Stimulated activated CD8-positive, alpha-beta memory T cell treated with anti-CD3 and anti-CD28 coated beads, Interleukin-15, amount 100 ng/mL, for 1 hour (primary cell): Measurements from ENCODE around the gene LRRK1.
A peak's percentile ranks its signal among the peaks of the same experiment; 100 is the strongest.

ENCODE experiments used
- DNase-seq: peaks from one replicate; pipeline ENCODE4 v3.0.0-alpha.2; 2020; ENCODE audit warnings: low read depth

LRRK1 gene, protein sequence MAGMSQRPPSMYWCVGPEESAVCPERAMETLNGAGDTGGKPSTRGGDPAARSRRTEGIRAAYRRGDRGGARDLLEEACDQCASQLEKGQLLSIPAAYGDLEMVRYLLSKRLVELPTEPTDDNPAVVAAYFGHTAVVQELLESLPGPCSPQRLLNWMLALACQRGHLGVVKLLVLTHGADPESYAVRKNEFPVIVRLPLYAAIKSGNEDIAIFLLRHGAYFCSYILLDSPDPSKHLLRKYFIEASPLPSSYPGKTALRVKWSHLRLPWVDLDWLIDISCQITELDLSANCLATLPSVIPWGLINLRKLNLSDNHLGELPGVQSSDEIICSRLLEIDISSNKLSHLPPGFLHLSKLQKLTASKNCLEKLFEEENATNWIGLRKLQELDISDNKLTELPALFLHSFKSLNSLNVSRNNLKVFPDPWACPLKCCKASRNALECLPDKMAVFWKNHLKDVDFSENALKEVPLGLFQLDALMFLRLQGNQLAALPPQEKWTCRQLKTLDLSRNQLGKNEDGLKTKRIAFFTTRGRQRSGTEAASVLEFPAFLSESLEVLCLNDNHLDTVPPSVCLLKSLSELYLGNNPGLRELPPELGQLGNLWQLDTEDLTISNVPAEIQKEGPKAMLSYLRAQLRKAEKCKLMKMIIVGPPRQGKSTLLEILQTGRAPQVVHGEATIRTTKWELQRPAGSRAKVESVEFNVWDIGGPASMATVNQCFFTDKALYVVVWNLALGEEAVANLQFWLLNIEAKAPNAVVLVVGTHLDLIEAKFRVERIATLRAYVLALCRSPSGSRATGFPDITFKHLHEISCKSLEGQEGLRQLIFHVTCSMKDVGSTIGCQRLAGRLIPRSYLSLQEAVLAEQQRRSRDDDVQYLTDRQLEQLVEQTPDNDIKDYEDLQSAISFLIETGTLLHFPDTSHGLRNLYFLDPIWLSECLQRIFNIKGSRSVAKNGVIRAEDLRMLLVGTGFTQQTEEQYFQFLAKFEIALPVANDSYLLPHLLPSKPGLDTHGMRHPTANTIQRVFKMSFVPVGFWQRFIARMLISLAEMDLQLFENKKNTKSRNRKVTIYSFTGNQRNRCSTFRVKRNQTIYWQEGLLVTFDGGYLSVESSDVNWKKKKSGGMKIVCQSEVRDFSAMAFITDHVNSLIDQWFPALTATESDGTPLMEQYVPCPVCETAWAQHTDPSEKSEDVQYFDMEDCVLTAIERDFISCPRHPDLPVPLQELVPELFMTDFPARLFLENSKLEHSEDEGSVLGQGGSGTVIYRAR (N-terminal part only)

DNA sequence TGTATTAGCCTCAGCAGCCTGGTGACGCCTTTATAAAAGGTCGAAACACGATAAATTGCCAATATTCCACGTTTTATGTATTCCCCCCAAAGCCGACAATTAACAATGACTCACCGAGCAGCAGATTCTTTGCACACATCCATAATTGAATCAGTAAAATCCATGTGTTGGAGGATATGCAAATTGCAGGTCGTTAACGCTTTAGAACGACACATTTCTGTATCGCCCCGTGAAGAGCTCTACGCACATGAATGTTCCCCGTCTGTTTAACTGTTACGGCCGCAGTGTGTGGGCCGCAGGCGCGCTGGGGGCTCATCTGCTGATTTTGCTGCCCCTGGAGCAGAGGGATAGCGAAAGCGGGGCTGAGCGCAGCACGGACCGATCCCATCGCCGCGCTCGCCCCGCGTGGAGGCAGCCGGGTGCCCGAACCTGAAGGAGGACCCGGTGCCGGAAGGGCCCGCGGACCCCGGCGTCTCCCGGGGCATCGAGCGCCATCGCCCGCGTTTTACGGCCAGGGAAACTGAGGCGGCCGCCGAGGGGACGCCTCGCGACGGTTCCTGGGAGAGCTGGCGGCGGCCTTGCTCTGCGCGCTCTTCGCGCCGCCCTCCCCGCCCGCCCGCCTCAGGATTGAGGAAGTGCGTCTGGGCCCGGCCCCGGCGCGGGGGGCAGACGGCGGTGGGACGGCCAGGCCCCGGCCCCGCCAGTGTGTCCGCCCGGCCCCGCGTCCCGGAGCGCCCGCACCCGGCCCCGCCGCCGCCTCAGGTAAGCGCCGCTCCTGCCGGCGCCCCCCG lies at the start of gene LRRK1:
TSS of gene LRRK1 (plus strand) at position 668 of the 791 bp plus-strand sequence. CDS start 5,276 bp downstream, outside the sequence.
- DNase-seq = no peak

DNA sequence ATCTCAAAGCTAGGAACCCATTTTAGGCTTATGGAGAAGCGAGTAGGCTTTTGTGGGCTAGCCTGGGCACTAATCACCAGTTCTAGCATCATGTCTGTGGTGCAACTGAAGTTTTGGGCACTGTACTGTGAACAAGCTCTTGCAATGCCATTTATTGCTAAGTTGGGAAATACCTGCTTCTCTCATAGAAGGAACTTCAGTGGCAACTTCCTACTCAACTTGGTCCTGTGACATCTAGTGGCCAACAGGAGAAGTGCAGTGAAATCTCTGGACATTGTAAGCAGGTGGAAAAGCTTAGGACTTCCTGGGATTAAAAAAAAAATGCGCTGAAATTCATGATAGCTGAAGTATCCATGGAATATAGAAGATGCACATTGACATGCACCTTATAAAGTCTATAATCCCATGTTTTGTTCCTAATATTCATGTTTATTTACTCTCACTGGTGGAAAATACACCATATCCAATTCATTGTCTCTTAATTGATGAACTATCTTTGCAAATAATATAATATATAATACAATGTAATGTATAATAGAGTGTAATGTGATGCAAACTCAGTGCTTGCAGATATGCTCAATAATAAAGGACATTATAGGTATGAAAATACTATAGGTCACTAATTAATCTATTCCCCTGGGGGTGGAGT lies 46.0 kb upstream of the LRRK1 start:
- DNase-seq = peak; percentile 9

DNA sequence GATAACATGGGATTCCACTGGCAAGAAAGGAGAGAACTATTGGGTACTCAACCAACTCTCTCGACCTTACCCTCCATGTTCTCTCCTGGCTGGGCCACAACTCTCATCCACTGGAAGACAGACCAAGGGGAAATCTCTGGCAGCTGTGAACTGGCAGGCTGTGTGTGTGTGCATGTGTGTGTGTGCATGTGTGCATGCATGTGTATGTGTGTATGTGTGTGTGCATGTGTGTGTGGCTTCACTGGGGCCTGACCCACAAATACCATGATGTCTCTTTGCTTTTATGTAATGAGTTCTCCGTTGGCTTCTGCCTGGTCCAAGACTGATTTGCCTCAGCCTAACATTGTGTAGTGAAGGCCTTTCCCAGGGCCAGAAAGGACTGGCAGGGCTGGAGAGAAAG lies 43.7 kb upstream of the LRRK1 start:
- DNase-seq = no peak

DNA sequence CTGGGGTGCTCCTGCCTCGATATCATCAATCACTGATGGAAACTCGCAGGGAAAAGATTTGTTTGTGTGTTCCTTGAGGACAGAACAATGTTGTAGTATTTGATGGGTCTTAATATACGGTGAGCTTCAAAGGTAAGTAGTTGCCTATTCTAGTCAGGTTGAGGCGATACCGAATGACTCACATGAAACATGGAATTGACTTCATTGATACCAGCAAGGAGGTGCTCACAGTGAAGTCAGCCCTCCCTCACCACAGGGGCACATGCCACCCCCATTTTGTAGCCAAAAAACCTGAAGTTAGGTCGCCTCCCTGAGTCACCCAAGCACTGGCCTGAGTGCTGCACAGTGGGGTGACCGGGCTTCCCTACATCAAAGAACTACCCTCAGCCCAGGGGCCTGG lies 43.2 kb upstream of the LRRK1 start:
- DNase-seq = no peak

DNA sequence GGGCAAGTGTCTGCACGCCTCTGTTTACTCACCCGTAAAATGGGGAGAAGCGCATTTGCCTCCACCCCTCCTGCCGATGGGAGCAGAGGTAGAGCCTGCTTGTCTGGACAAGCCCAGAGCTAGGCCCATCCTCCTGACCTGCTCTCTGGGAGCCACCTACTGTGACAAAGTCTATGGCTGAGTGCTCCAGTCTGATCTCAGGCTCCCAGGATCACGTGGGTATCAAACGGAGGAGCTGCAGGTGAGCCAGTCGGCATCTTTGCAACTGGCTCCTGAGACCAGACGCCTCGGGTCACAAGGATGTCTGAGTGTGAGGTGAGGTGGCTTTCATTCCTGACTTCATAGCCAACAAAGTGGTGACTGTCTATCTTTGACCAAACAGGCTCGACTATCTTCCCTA lies 41.6 kb upstream of the LRRK1 start:
- no peak for DNase-seq

DNA sequence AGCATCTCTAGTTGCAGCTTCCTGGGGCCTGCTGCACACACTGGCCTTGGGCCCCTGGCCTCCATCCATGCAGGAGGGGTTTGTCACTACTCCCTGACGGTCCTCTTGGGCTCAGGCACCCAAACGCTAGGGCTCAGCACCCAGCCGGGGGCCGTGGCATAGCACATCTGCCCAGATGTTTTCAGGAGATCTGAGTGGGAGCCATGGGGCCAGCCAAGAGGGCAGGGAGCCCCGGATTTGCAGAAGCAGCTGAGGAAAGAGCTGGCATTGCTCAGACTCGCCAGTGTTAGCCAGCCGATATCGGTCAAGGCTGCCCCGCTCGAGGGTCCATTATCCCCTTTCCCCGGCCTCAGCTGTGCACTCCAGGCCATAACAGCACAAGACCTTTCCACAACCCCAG lies 41.0 kb upstream of the LRRK1 start:
- no peak for DNase-seq

DNA sequence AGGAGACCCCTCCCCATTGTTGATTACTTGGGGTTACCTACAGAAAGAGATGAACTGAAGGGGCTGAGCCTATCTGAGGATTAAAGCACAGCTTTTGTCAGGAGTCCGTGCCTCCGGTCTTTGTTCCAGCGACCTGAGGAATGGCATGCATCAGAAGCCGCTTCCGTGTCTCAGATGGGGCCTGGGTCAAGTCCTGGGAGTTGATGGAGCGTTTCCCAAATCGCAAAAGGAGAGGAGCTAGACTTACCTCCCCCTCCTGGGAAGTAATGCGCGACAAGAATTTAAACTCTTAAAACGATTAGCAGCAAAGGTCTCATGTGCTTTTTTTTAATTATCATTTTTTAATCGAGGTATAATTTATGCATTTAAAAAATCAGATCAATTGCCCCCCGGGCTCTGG lies 40.5 kb upstream of the LRRK1 start:
- no peak for DNase-seq

DNA sequence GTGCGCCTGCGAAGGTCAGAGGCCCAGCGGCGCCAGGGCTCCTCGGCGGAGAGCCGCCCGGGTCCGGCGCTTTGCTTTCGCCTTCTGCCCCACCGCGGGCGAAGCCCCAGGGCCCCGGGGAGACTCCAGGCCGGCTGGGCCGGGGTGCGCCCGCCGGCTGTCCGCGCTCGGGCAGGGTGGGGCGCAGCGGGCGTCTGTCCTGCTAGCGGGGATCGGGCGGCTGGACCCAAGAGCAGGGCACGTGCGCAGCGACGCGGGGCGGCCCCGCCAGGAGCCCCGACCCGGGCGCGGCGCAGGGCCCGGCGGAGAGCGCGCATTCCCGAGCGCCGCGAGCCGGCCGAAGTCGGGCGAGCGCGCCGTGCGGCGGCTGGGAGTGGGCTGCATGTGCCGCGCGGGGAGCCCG lies 40.1 kb upstream of the LRRK1 start:
- no peak for DNase-seq

DNA sequence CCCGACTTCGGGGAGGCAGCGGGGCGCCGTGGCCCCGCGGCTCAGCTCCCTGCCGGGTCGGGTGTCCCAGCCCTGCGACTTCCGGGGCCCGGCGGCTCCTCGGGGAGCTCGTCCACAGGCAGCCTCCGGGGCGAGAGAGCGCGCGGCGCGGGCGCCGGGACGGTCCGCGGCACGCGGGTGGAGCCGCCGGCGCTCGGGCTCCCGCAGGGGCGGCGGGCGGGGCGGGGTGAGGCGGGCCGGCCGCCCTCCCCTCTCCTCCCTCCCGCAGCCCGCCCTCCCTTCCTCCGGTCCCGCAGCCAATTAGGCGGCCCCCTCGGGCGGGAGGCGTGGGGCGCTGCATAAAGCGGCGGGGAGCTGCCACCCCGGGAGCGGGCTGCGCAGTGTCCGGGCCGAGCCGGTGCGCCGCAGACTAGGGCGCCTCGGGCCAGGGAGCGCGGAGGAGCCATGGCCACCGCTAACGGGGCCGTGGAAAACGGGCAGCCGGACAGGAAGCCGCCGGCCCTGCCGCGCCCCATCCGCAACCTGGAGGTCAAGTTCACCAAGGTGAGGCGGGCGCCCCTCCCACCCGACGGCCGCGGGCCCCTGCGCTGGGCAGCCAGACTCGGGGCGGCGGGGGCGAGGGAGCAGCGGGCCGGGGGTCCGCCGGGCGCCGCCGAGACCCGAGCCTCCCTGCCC lies 39.6 kb upstream of the LRRK1 start, which contains the start of gene ALDH1A3:
TSS of gene ALDH1A3 (plus strand) at position 368 of the 675 bp plus-strand sequence. CDS start at position 445, 77 bp downstream.
- DNase-seq = no peak

DNA sequence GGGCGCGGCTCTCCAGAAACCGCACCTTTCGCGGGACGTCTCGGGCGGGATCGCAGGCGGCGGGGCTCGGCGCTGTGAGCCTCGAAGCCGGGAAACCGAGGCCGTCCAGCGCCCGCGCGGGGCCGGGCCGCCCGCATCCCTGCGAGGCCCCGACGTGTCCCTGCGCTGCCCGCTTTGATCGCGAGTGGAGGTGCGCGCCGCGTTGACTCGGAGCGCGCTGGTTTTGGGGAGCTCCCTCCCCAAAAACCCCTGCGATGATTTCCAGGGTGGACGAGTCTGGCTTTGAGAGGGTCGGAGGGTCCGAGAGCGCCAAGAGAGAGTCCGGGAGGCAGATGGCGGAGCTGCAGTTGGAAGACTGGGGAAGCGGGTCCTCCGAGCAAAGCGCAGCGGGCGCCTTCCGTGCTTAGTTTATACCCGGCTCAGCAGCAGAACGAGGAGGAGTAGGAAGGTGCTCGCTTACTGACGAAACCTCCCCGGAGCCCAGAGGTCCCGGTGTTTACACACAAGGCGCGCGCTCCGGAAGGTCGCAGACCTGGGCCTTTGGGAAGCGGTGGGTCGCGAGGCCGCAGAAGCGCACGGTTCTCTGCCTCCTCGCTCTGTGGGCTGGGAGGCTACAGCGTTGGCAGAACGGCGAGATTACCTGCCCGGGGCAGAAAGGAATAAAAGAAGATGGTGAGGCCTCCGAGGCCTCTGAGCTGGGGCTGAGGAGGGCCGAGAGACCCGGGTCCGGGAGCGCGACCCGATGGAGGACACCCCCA lies 38.8 kb upstream of the LRRK1 start:
- DNase-seq = no peak

DNA sequence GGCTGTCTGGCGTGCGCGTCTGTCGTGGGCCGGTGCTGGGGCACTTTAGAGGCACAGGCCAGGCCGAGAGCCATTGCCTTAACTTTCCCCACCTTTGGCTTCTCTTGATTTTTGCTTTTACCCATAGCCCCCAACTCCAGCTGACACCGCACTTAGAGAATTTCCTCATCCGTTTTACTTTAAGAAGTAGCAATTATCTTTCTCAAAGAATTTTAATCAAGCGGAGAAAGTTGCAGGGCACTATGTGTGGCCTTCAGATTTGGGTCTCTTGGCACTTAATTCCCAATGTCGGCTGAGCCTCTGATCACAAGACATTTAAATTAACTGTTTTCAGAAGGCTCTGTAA lies 38.3 kb upstream of the LRRK1 start:
- no peak for DNase-seq

DNA sequence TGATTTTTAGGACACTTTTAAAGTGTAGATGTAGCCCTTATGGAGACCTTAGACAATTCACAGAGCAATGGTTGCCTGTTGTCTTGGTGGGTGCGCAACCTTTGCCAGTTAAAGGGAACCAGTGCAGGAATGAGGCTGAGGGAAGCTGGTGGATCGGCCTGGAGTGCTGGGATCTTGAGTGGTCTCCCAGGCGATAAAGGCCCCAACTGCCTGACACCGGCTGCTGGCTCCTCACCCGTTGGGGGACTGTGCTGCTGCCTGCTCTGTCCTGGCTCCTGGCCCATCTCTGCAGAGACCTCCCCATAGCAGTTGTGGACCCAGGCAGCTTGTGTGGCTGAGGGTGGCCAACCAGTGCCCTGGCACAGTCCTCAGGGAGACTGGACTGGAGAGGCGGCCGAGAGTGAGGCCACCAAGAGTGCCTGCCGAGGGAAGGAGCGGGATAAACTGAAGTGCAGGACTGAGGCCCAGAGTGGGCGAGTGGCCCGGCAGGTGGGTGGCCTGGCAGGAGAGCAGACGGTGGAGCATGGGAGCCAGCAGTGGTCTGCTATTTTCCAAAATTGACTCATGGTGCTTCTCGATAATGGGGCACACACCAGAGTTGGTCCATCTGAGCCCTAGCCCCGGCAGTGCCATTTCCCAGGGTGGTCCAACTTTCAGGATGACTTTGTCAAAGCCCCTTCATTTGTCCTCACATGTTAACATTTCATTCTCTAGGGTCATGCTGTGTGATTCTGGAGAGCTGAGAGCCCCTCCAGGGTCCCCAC lies 37.4 kb upstream of the LRRK1 start:
- DNase-seq = no peak

DNA sequence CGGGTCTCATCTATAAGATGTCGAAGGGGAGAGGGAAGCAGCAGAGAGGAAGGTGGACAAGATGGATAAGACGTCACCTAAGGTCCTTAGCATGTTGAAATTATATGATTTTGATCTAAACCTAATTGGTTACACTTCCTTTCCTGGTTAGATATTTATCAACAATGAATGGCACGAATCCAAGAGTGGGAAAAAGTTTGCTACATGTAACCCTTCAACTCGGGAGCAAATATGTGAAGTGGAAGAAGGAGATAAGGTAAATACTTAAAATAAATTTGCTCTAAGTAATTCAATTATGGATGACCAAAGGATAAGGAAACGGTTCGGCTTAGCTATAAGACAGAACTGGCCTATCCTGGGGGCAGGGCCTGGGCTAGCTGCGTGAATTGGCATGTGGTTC lies 34.0 kb upstream of the LRRK1 start:
- DNase-seq = no peak

DNA sequence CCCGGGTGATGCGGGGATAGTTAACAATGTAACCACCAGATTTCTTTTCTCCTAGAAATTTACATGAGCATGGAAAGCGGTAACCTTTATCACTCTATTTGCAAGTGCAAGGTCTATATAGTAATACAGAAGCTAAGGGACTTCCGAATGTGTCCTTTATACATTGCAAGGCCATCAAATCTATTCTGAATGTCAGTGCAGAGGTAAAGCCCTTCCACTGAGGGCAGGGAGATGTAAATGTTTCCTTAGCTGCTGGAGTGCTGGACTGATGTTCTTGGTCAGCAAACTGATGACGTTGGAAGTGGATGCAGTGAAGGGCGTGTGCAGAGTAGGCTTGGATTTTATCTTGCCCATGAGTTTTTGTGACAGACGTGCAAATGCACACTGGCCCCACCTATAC lies 33.3 kb upstream of the LRRK1 start:
- DNase-seq = no peak

DNA sequence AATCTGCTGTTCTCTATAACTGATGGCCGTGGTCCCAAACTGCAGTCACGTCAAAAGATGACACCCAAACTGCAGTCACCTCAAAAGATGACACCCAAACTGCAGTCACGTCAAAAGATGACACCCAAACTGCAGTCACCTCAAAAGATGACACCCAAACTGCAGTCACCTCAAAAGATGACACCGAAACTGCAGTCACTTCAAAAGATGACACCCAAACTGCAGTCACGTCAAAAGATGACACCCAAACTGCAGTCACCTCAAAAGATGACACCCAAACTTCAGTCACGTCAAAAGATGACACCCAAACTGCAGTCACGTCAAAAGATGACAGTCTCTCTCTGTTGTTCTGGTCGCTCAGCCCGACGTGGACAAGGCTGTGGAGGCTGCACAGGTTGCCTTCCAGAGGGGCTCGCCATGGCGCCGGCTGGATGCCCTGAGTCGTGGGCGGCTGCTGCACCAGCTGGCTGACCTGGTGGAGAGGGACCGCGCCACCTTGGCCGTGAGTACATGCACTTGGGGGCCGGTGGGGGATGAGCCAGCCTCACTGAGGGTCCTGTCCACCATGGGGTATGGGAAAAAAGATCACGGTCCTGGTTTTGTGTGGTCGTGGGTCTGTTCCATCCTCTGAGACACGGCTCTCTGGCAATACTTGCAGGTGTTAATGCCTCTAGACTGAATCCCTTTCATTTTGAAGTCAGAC lies 31.8 kb upstream of the LRRK1 start:
- no peak for DNase-seq

DNA sequence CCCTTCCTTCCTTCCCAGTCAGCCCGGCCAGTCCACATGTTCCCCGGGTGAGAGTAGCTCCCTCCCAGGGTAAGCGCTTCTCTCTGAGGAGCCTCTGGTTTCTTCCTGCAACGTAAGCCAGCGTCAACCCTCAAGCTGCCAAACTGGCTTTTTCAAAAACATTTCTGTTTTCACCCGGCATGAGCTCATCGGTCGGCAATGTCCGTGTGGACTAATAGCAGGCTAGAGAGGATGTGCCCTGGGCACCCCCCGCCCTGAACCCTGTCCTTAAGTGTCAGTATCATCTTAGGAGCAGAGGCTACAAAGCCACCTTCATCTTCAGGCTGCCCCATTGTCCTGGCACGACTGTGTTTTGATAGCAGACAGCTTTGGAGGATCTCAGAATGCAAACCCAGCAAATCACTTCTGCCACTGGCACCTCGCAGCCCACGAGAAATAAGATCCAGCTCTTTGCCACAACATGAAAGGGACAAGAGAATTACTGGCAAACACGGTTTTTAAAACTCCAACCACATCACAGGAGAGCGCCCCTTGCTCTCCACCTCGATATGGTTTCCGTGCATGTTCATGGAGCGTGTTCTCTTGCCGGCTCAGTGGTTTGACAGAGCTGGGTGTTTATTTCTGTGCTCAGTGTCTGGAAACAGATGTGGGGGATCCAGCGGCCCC lies 29.6 kb upstream of the LRRK1 start:
- DNase-seq = no peak

DNA sequence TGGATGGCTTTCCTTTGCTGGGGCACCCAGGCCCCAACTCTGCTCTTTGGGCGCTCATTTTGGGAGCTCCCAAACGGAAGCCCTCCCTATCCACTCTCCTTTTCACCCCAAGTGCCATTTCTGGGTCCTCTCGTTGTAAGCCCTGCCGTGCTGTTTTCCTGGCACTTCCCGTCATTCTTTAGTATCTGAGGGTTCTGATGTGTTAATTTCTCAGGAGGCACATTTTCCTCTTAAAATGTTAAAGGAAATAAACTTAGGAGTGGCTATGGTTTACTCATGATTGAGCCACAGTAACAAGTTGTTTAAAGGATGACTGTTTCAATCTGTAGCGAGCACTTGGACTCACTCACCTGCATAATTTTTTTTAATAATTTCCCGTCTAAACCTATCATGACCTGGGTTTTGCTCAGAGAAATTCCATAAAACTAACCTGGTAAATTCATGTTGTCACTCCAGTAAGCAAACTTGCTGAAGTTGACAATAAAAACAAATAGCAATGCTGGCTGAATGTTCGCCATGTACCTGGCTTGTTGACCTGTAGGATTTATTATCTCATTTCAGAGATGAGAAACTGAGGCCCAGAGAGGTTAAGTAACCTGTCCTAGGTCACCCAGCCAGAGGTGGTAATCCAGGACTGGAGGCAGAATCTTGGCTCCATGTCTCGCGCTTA lies 29.0 kb upstream of the LRRK1 start:
- DNase-seq = no peak
